GM18505 (cell line): Measurements from ENCODE around the gene ZNF653.

Source experiments
- ATAC-seq: cut with Tn5 transposase; IDR thresholded peaks from one replicate; pipeline ENCODE4 v1.9.1; 2021; ENCODE audit not compliant: unreplicated experiment
- POLR2A ChIP-seq: IDR thresholded peaks from 4 replicates; pipeline ENCODE4 v1.6.1; 2011; ENCODE audit warnings: borderline replicate concordance; ENCODE audit not compliant: insufficient read depth, insufficient read length; ENCODE audit errors: extremely low read depth

Gene ZNF653

GRCh38 chr19:11451871-11452619, 53.6 kb downstream of the ZNF653 start:
- no peak for TF ChIP-seq POLR2A
- ATAC-seq, result no peak

GRCh38 chr19:11451327-11451870, 54.2 kb downstream of the ZNF653 start:
- no peak for ATAC-seq
- TF ChIP-seq POLR2A, result no peak

- TF ChIP-seq POLR2A, result no peak
- ATAC-seq, result no peak
Observed at GRCh38 chr19:11450570-11451326, 54.9 kb downstream of the ZNF653 start.

- no peak for TF ChIP-seq POLR2A
- ATAC-seq, result no peak
Observed at GRCh38 chr19:11448923-11449554, 56.6 kb downstream of the ZNF653 start.

GRCh38 chr19:11448410-11448809, 57.2 kb downstream of the ZNF653 start:
- no peak for ATAC-seq
- no peak for TF ChIP-seq POLR2A

- no peak for TF ChIP-seq POLR2A
- ATAC-seq, result no peak
Observed at GRCh38 chr19:11447347-11448262, 58.0 kb downstream of the ZNF653 start.

GRCh38 chr19:11446652-11447301, 58.9 kb downstream of the ZNF653 start:
- no peak for ATAC-seq
- no peak for TF ChIP-seq POLR2A

GRCh38 chr19:11446271-11446651, 59.4 kb downstream of the ZNF653 start:
- TF ChIP-seq POLR2A, result no peak
- ATAC-seq, result no peak

GRCh38 chr19:11445141-11445540, 60.5 kb downstream of the ZNF653 start:
- no peak for ATAC-seq
- no peak for TF ChIP-seq POLR2A

- no peak for ATAC-seq
- TF ChIP-seq POLR2A, result no peak
Observed at GRCh38 chr19:11444059-11444458, 61.6 kb downstream of the ZNF653 start.

- no peak for ATAC-seq
- TF ChIP-seq POLR2A, result no peak
Observed at GRCh38 chr19:11437955-11438354, 67.7 kb downstream of the ZNF653 start.

GRCh38 chr19:11435833-11436313, 69.8 kb downstream of the ZNF653 start:
- no peak for ATAC-seq

More at GRCh38 chr19:11435833-11436313, 69.8 kb downstream of the ZNF653 start:
- no peak for TF ChIP-seq POLR2A
